Endothelial cell of umbilical vein (primary cell): ENCODE results near the gene SAMMSON. TPM values are rescaled to one million over a fixed set of nuclear protein-coding genes. Genes with fewer than 3 reads are reported as not detected.

Experiments
- Bru-seq: library from RNA; stranded (reverse); fragments of 400-500 nt; gene quantifications from one replicate; lab custom pipeline; 2021; lab: Mats Ljungman, UMichigan
- BruChase-seq, 2 experiments: library from RNA; stranded (reverse); fragments of 400-500 nt; gene quantifications; one replicate each; lab custom pipeline; 2021; lab: Mats Ljungman, UMichigan
- BruUV-seq: library from RNA; stranded (reverse); fragments of 400-500 nt; replicated peaks from 2 replicates; lab custom pipeline; 2021; lab: Mats Ljungman, UMichigan
- CTCF ChIA-PET: fragments of 300-600, 350-600 bp; sonication (Branson Sonifier 250); formaldehyde crosslinking; loops from one replicate; lab custom pipeline; 2021; ENCODE audit warnings: antibody characterized with exemption, inconsistent platforms; lab: Charles Lee
- POLR2A ChIA-PET: fragments of 300-600, 350-600 bp; sonication (Branson Sonifier 250); formaldehyde crosslinking; loops from one replicate; lab custom pipeline; 2021; ENCODE audit warnings: antibody characterized with exemption, inconsistent platforms; lab: Charles Lee
- DNase-seq: peaks from one replicate; pipeline ENCODE4 v3.0.0-alpha.2; 2011; ENCODE audit warnings: low read depth, low spot score
- FAIRE-seq: peaks from 2 replicates; lab custom pipeline; 2011; peaks lifted over from hg19 to GRCh38; lab: Jason Lieb, UNC
- H2AFZ ChIP-seq: 2 replicates; pipeline ENCODE4 v1.6.0; 2012; ENCODE audit warnings: low read depth, low read length, control low read depth, inconsistent platforms
- H3K27ac ChIP-seq: 2 replicates; pipeline ENCODE4 v1.5.1; 2011; ENCODE audit warnings: low read depth, mild to moderate bottlenecking, control low read depth, low read length, moderate library complexity; ENCODE audit not compliant: insufficient read depth
- H3K27me3 ChIP-seq, 2 experiments: 2 replicates each; pipeline versions ENCODE4 v1.6.0 to v1.6.1; 2011; ENCODE audit warnings: low read length in 2 of 2, mixed read lengths in 1 of 2; ENCODE audit not compliant: control insufficient read depth in 2 of 2, insufficient read depth in 2 of 2
- H3K36me3 ChIP-seq, 2 experiments: 2 replicates in 1 of 2; 3 replicates in 1 of 2; pipeline ENCODE4 v1.5.1; 2011; ENCODE audit warnings: low read length in 2 of 2, mild to moderate bottlenecking in 1 of 2, moderate library complexity in 1 of 2; ENCODE audit not compliant: control insufficient read depth in 2 of 2, insufficient read depth in 2 of 2; ENCODE audit errors: extremely low read depth in 1 of 2
- H3K4me1 ChIP-seq: 3 replicates; pipeline ENCODE4 v1.5.1; 2011; ENCODE audit warnings: mild to moderate bottlenecking, low read length; ENCODE audit not compliant: control insufficient read depth, insufficient read depth; ENCODE audit errors: extremely low read depth
- H3K4me2 ChIP-seq: 2 replicates; pipeline ENCODE4 v1.6.1; 2011; ENCODE audit warnings: low read length, control low read depth, mixed read lengths; ENCODE audit not compliant: insufficient read depth
- H3K4me3 ChIP-seq, 3 experiments: fragments of 200-600 bp in 1 of 3; sonication (generic), shearing (Covaris generic) in 1 of 3; replicated peaks in 1 of 3; 2 replicates each; pipeline ENCODE4 v1.5.1; 2011 to 2016; ENCODE audit warnings: control low read depth in 3 of 3, low read length in 3 of 3, mild to moderate bottlenecking in 2 of 3, inconsistent platforms in 1 of 3, low read depth in 1 of 3, moderate library complexity in 1 of 3; ENCODE audit not compliant: insufficient read depth in 1 of 3
- H3K79me2 ChIP-seq: 2 replicates; pipeline ENCODE4 v1.6.0; 2012; ENCODE audit warnings: low read length, inconsistent platforms; ENCODE audit not compliant: control insufficient read depth, insufficient read depth
- H3K9ac ChIP-seq: replicated peaks from 2 replicates; pipeline ENCODE3; 2011; ENCODE audit warnings: low read length, control low read depth; ENCODE audit not compliant: insufficient read depth; ENCODE audit errors: extremely low read depth
- H3K9me1 ChIP-seq: replicated peaks from 3 replicates; pipeline ENCODE4 v1.6.0; 2011; ENCODE audit warnings: mild to moderate bottlenecking, low read length; ENCODE audit not compliant: control insufficient read depth, insufficient read depth; ENCODE audit errors: extremely low read depth
- H3K9me3 ChIP-seq: replicated peaks from 2 replicates; pipeline ENCODE4 v1.5.1; 2012; ENCODE audit warnings: low read length, inconsistent platforms; ENCODE audit not compliant: control insufficient read depth, insufficient read depth
- H4K20me1 ChIP-seq: replicated peaks from 2 replicates; pipeline ENCODE3; 2011; ENCODE audit warnings: mild to moderate bottlenecking, low read length; ENCODE audit not compliant: control insufficient read depth, insufficient read depth; ENCODE audit errors: extremely low read depth
- EZH2 ChIP-seq: IDR thresholded peaks from 2 replicates; pipeline ENCODE4 v1.6.1; 2012; ENCODE audit warnings: borderline replicate concordance, low read depth, mild to moderate bottlenecking, moderate library complexity, low read length, inconsistent platforms; ENCODE audit not compliant: severe bottlenecking
- FOS ChIP-seq: IDR thresholded peaks from 2 replicates; pipeline ENCODE4 v1.6.1; 2011; ENCODE audit warnings: mild to moderate bottlenecking, low read length, moderate library complexity, borderline replicate concordance; ENCODE audit not compliant: insufficient read depth
- JUN ChIP-seq: IDR thresholded peaks from 2 replicates; pipeline ENCODE4 v1.6.1; 2011; ENCODE audit warnings: borderline replicate concordance, low read depth; ENCODE audit not compliant: insufficient read length, insufficient read depth
- POLR2A ChIP-seq: IDR thresholded peaks from 2 replicates; pipeline ENCODE4 v1.6.1; 2012; ENCODE audit warnings: low read depth, mild to moderate bottlenecking, control low read depth, low read length
- dilution Hi-C: fragments of 300-500 bp; cut with MboI; formaldehyde crosslinking; loops from one replicate; pipeline ENCODE4 v1.15.0; 2019; ENCODE audit warnings: low sequenced_read_pairs; ENCODE audit not compliant: extremely low pct_ligation_motif_present
- intact Hi-C: fragments of 100-400 bp; cut with micrococcal nuclease; formaldehyde crosslinking; loops from one replicate; pipeline ENCODE4 v1.10.0; 2022
- long read RNA-seq: library from polyadenylated mRNA; stranded (forward); transcript quantifications from one replicate; pipeline ENCODE4 v2.0.0, GENCODE V29; 2021
- polyA minus RNA-seq, 3 experiments: library from RNA; depleted of rRNA, polyadenylated mRNA; stranded (reverse); fragments of >200 nt; gene quantifications; 1 replicate in 1 of 3; 2 replicates in 2 of 3; pipeline ENCODE4 v1.2.3, GENCODE V29; 2011
- polyA plus RNA-seq, 4 experiments: library from polyadenylated mRNA; depleted of rRNA in 3 of 4; stranded (reverse) in 3 of 4; unstranded in 1 of 4; fragments of >200 nt; gene quantifications; 2 replicates each; pipeline versions ENCODE4 v1.2.1 to v1.2.3, GENCODE V29; 2011 to 2012; ENCODE audit warnings: missing spikeins in 1 of 4
- total RNA-seq: library from RNA; stranded (reverse); gene quantifications from 2 replicates; pipeline ENCODE4 v1.2.3, GENCODE V29; 2021
- TF ChIP-seq, protein P1 (sequence below): IDR thresholded peaks from 2 replicates; pipeline ENCODE4 v1.6.1; 2011; ENCODE audit not compliant: insufficient read depth, insufficient read length

Gene SAMMSON
- total RNA-seq (not detected in 2 replicates), polyA plus RNA-seq (not detected in 2 replicates), polyA minus RNA-seq (not detected in 2 replicates), Bru-seq, nascent RNA (percentile 6 among the genes with signal in this experiment), BruChase-seq, experiment 1, labeled RNA remaining after a 6-hour chase (percentile 5 among the genes with signal in this experiment), BruChase-seq, experiment 2, labeled RNA remaining after a 2-hour chase (percentile 4 among the genes with signal in this experiment)
- not detected in 2 replicates for polyA plus RNA-seq (2011; cell fraction: cytosol; rRNA removed)
- not detected in 2 replicates for polyA plus RNA-seq (2011; cell fraction: nucleus; rRNA removed)
- polyA plus RNA-seq (2012), result not detected in 2 replicates
- polyA minus RNA-seq (2011; cell fraction: cytosol; rRNA and poly(A)+ RNA removed), result not detected
- not detected in 2 replicates for polyA minus RNA-seq (2011; cell fraction: nucleus; rRNA and poly(A)+ RNA removed)
- long read RNA-seq, result 0 reads

DNA sequence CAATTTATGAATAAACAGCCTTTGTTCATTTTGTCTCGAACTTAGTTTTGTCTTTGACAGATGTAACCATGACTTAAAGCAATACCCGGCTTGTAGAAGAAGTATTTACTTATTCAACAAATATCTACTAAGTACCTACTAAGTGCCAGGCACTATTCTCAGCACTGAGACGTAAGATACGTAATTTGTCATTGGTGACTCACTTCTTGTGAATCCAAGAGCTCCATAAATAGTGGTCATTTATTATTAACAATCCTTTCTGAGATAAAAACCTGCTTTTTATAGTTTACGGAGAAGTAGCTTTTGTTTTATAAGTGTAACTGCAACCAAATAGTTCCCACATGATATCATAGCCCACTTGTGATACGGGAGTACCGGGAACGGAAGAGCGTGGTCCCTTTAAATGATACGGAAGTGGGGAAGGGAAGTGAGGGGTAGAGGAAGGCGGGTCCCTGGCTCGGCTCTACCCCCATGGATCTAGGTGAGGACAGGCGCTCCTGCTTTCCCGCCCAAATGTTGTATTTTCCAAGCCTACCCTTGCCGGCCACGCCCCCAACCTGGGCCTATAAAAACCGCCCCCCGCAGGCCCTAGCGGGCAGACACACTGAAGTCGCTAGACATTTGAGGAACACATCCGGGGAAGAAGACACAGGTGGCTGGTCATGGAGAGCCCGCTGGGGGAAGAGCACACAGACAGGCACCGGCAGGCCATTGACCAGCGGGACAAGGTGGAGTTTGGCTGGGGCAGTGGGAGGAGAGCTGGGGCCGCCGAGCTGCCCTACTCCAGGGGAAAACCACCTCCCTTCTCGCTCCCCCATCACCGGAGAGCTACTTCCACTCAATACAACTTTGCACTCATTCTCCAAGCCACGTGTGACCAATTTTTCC, at the start of gene SAMMSON:
TSS of gene SAMMSON (plus strand) at position 594 of the 888 bp plus-strand sequence.
- H3K9me1 ChIP-seq, result no peaks in the 10 kb centered on the region
- no TSS peak for BruUV-seq
- ChIA-PET POLR2A (no interaction called here), CTCF (no interaction called here)
- TF ChIP-seq, protein P1, sequence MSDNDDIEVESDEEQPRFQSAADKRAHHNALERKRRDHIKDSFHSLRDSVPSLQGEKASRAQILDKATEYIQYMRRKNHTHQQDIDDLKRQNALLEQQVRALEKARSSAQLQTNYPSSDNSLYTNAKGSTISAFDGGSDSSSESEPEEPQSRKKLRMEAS, result no peak
- TF ChIP-seq EZH2 (no peak), JUN (no peak)
- no peak within 1 kb of the TSS for H3K27ac ChIP-seq
- no peaks in the 10 kb centered on the region for H3K9me3 ChIP-seq
- no peaks in the 10 kb centered on the region for H3K4me1 ChIP-seq
- H2AFZ ChIP-seq, result no peak within 1 kb of the TSS
- H4K20me1 ChIP-seq, result no peaks in the 10 kb centered on the region
- intact Hi-C loops, result no loop called here
- no peak for DNase-seq
- no peaks in the 10 kb centered on the region for H3K27me3 ChIP-seq
- no peak for FAIRE-seq
- dilution Hi-C loops, result no loop called here
- H3K9ac ChIP-seq, result no peak within 1 kb of the TSS
- no peak within 1 kb of the TSS for H3K4me3 ChIP-seq
- no peaks in the 10 kb centered on the region for H3K36me3 ChIP-seq
- no peaks in the 10 kb centered on the region for H3K79me2 ChIP-seq
- H3K4me2 ChIP-seq, result no peak within 1 kb of the TSS

DNA sequence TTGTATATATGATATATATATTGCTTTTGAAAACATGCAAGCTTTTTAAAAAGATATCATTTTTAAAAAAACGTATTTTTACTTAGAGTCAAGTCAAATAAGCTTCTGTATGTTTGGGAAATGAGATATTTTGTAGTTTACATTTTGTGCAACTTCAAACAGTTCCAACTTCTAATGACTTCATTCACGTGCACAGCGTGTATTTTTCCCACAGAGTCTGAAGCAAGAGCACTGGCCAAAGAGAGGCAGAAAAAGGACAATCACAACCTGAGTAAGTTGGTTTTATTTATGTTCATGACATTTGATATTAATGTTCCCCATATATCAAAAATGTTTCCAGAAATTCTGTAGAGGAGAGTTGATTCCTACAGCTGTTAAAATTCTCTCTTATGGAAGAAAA, 47.9 kb upstream of the SAMMSON start:
- no peak overlapping the region for H3K27ac ChIP-seq
- BruUV-seq, result no TSS peak
- H3K36me3 ChIP-seq, result no peaks in the 10 kb centered on the region
- DNase-seq, result no peak
- no peaks in the 10 kb centered on the region for H3K9me1 ChIP-seq
- FAIRE-seq, result no peak
- no peak overlapping the region for H3K4me2 ChIP-seq
- H3K79me2 ChIP-seq, result no peaks in the 10 kb centered on the region
- H3K9me3 ChIP-seq, result no peaks in the 10 kb centered on the region
- no peak overlapping the region for H2AFZ ChIP-seq
- no peaks in the 10 kb centered on the region for H4K20me1 ChIP-seq
- no peaks in the 10 kb centered on the region for H3K27me3 ChIP-seq
- H3K4me3 ChIP-seq, result no peak overlapping the region
- TF ChIP-seq POLR2A (no peak), FOS (no peak)
- H3K4me1 ChIP-seq, result no peaks in the 10 kb centered on the region
- dilution Hi-C loops, result no loop called here
- ChIA-PET POLR2A (no interaction called here), CTCF (interaction anchor here (0.9 to 2.5 kb wide), 5 partner anchors 10 to 260 kb away, joined by 3 to 22 read pairs (median 5); no protein-coding TSS in a partner anchor)
- H3K9ac ChIP-seq, result no peak overlapping the region
- intact Hi-C loops, result no loop called here
